Breast epithelium (tissue), 4 donors: Measurements from ENCODE around the gene HOXA11. TPM values are rescaled to one million over a fixed set of nuclear protein-coding genes. Genes with fewer than 3 reads are reported as not detected.
A peak's percentile ranks its signal among the peaks of the same experiment; 100 is the strongest.

ENCODE experiments used
- DNase-seq, 2 donors: peaks; one replicate each; pipeline ENCODE4 v3.0.0-alpha.2; 2019; ENCODE audit warnings: low spot score in 2 of 2
- H3K27ac ChIP-seq, 2 donors: fragments of 200-600 bp; sonication (generic) in 1 of 2; one replicate each; pipeline ENCODE4 v1.5.1; 2016 to 2019; ENCODE audit warnings: mild to moderate bottlenecking in 1 of 2
- H3K27me3 ChIP-seq, 2 donors: fragments of 200-600 bp; sonication (generic) in 1 of 2; one replicate each; pipeline versions ENCODE4 v1.5.1 to v1.6.0; 2017 to 2019; ENCODE audit warnings: control low read depth in 1 of 2, mild to moderate bottlenecking in 1 of 2
- H3K36me3 ChIP-seq: fragments of 200-600 bp; one replicate; pipeline ENCODE4 v1.5.1; 2019
- H3K4me1 ChIP-seq, 2 donors: fragments of 200-600 bp; sonication (generic); one replicate each; pipeline ENCODE4 v1.5.1; 2016 to 2019; ENCODE audit warnings: control low read depth in 1 of 2
- H3K4me3 ChIP-seq, 3 donors: fragments of 200-600 bp; sonication (generic); 1 replicate in 2 of 3; 2 replicates in 1 of 3; pipeline ENCODE4 v1.5.1; 2016 to 2019; ENCODE audit warnings: mild to moderate bottlenecking in 3 of 3, moderate library complexity in 2 of 3
- H3K9me3 ChIP-seq, 2 donors: fragments of 200-600 bp; sonication (generic) in 1 of 2; one replicate each; pipeline ENCODE4 v1.5.1; 2016 to 2019; ENCODE audit warnings: control low read depth in 1 of 2
- POLR2A ChIP-seq: fragments of 450-650 bp; IDR thresholded peaks from one replicate; pipeline ENCODE4 v1.6.1; 2016; ENCODE audit warnings: antibody characterized with exemption, mild to moderate bottlenecking, moderate library complexity
- POLR2AphosphoS5 ChIP-seq, 3 donors: sonication (generic); formaldehyde crosslinking; IDR thresholded peaks; one replicate each; pipeline ENCODE4 v1.6.1; 2017; ENCODE audit warnings: antibody characterized with exemption in 3 of 3
- intact Hi-C: fragments of 100-400 bp; cut with DNase I; formaldehyde crosslinking; loops from one replicate; pipeline ENCODE4 v1.15.1; 2023; ENCODE audit warnings: low total_unique reads
- total RNA-seq, 3 donors: library from RNA; depleted of rRNA; stranded (reverse); fragments of >200 nt; gene quantifications; one replicate each; pipeline ENCODE4 v1.1.0, GENCODE V29; 2016
- TF ChIP-seq, protein P1 (sequence below), 3 donors: fragments of 450-650 bp; IDR thresholded peaks; one replicate each; pipeline ENCODE4 v1.5.1; 2016 to 2017; ENCODE audit warnings: antibody characterized with exemption in 3 of 3, mild to moderate bottlenecking in 3 of 3, moderate library complexity in 3 of 3

HOXA11 gene
- total RNA-seq, 3 donors from 2014 or later, result 1.9 TPM; not detected in 2

GRCh38 chr7:27172823-27173510 lies 12.1 kb downstream of the HOXA11 start:
- Histone ChIP-seq H3K36me3 (no peaks in the 10 kb centered on the region), H3K27me3 (peaks cover 3 to 75% of the 10 kb centered on the region in 2 donors), H3K4me3 (peak overlapping the region; percentile 62 to 91 (median 76)), H3K27ac (peak overlapping the region; percentile 82 to 91), H3K4me1 (no peaks in the 10 kb centered on the region), H3K9me3 (no peaks in the 10 kb centered on the region)
- intact Hi-C loops, result loop anchor here (10.0 kb wide), 1 partner anchor 1318 kb away; no protein-coding TSS in a partner anchor
- TF ChIP-seq POLR2AphosphoS5 (IDR thresholded peaks at IDR 0.05), result peak in 1 of 3 donors; percentile 30
- TF ChIP-seq, protein P1, sequence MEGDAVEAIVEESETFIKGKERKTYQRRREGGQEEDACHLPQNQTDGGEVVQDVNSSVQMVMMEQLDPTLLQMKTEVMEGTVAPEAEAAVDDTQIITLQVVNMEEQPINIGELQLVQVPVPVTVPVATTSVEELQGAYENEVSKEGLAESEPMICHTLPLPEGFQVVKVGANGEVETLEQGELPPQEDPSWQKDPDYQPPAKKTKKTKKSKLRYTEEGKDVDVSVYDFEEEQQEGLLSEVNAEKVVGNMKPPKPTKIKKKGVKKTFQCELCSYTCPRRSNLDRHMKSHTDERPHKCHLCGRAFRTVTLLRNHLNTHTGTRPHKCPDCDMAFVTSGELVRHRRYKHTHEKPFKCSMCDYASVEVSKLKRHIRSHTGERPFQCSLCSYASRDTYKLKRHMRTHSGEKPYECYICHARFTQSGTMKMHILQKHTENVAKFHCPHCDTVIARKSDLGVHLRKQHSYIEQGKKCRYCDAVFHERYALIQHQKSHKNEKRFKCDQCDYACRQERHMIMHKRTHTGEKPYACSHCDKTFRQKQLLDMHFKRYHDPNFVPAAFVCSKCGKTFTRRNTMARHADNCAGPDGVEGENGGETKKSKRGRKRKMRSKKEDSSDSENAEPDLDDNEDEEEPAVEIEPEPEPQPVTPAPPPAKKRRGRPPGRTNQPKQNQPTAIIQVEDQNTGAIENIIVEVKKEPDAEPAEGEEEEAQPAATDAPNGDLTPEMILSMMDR (IDR thresholded peaks at IDR 0.05), result no peak
- peak in 1 of 2 donors; percentile 59 for DNase-seq

GRCh38 chr7:27172315-27172774 lies 12.7 kb downstream of the HOXA11 start:
- intact Hi-C loops, result loop anchor here (10.0 kb wide), 1 partner anchor 1318 kb away; no protein-coding TSS in a partner anchor
- Histone ChIP-seq H3K9me3 (no peaks in the 10 kb centered on the region), H3K27me3 (peaks cover 3 to 75% of the 10 kb centered on the region in 2 donors), H3K36me3 (no peaks in the 10 kb centered on the region), H3K4me3 (peak overlapping the region; percentile 62 to 91 (median 76)), H3K27ac (peak overlapping the region; percentile 82 to 91), H3K4me1 (no peaks in the 10 kb centered on the region)
- TF ChIP-seq POLR2A, result no peak
- no peak for TF ChIP-seq POLR2AphosphoS5 (IDR thresholded peaks at IDR 0.05)
- TF ChIP-seq, protein P1 (IDR thresholded peaks at IDR 0.05), result no peak
- peak in 1 of 2 donors; percentile 45 for DNase-seq

DNA sequence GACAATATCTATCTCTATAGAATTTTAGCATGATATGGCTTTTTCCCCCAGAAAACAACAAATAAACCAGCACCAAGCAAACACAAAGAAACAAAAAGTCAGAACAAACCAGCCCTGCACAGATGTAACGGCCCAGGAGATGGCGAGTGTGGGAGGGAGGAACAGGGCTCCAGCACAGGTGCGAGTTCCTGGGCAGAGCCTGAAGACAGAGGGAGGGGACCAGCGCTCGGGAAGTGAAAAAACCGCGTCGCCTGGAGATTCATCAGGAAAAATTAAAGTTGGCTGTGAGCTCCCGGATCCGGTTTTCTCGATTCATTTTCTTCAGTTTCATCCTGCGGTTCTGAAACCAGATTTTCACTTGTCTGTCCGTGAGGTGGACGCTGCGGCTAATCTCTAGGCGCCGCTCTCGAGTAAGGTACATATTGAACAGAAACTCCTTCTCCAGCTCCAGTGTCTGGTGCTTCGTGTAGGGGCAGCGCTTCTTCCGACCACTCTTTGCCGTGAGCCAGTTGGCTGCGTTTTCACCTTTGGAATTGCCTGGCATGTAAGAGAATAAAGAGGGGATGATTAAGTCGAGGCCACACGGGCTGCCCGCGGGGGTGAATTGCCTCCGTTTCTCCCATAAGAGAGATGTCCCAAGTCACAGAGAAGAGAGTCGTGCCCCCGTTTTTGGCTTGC lies 13.3 kb downstream of the HOXA11 start:
- peaks cover 3 to 75% of the 10 kb centered on the region in 2 donors for H3K27me3 ChIP-seq
- peak in 1 of 2 donors; percentile 38 for DNase-seq
- TF ChIP-seq POLR2A, result no peak
- TF ChIP-seq, protein P1 (IDR thresholded peaks at IDR 0.05), result no peak
- TF ChIP-seq POLR2AphosphoS5 (IDR thresholded peaks at IDR 0.05), result peak in 1 of 3 donors; percentile 13
- H3K4me1 ChIP-seq, result no peaks in the 10 kb centered on the region
- peak overlapping the region; percentile 62 to 91 (median 76) for H3K4me3 ChIP-seq
- H3K36me3 ChIP-seq, result no peaks in the 10 kb centered on the region
- no peaks in the 10 kb centered on the region for H3K9me3 ChIP-seq
- peak overlapping the region; percentile 89 to 91 for H3K27ac ChIP-seq
- intact Hi-C loops, result loop anchor here (10.0 kb wide), 1 partner anchor 1317 kb away; no protein-coding TSS in a partner anchor

GRCh38 chr7:27171325-27171636 lies 13.8 kb downstream of the HOXA11 start:
- no peaks in the 10 kb centered on the region for H3K4me1 ChIP-seq
- TF ChIP-seq POLR2A (no peak), POLR2AphosphoS5 (IDR thresholded peaks at IDR 0.05) (no peak)
- TF ChIP-seq, protein P1 (IDR thresholded peaks at IDR 0.05), result no peak

More at GRCh38 chr7:27171325-27171636, 13.8 kb downstream of the HOXA11 start:
- Histone ChIP-seq H3K36me3 (no peaks in the 10 kb centered on the region), H3K27ac (peak overlapping the region in 1 of 2 donors; percentile 89), H3K27me3 (peaks cover 3 to 75% of the 10 kb centered on the region in 2 donors), H3K4me3 (peak overlapping the region; percentile 62 to 91 (median 76)), H3K9me3 (no peaks in the 10 kb centered on the region)
- intact Hi-C loops, result loop anchor here (10.0 kb wide), 1 partner anchor 1316 kb away; no protein-coding TSS in a partner anchor
- peak in 1 of 2 donors; percentile 41 for DNase-seq
